PC-3 (cell line): ENCODE results near the gene PALD1.

ENCODE experiments used
- CTCF ChIP-seq: fragments of 300-600 bp; sonication (generic); conservative IDR thresholded peaks from 2 replicates; pipeline ENCODE4 v1.5.1; 2017; ENCODE audit warnings: antibody characterized with exemption, low read depth, mild to moderate bottlenecking, low read length
- EZH2 ChIP-seq: fragments of 300-600 bp; sonication (generic); IDR thresholded peaks from one replicate; pipeline ENCODE4 v1.6.1; 2017; ENCODE audit warnings: antibody characterized with exemption, mild to moderate bottlenecking, low read length; ENCODE audit not compliant: unreplicated experiment
- EZH2phosphoT487 ChIP-seq: fragments of 300-600 bp; sonication (generic); IDR thresholded peaks from 2 replicates; pipeline ENCODE4 v1.6.1; 2018; ENCODE audit warnings: mild to moderate bottlenecking, antibody characterized with exemption, low read length, borderline replicate concordance

DNA sequence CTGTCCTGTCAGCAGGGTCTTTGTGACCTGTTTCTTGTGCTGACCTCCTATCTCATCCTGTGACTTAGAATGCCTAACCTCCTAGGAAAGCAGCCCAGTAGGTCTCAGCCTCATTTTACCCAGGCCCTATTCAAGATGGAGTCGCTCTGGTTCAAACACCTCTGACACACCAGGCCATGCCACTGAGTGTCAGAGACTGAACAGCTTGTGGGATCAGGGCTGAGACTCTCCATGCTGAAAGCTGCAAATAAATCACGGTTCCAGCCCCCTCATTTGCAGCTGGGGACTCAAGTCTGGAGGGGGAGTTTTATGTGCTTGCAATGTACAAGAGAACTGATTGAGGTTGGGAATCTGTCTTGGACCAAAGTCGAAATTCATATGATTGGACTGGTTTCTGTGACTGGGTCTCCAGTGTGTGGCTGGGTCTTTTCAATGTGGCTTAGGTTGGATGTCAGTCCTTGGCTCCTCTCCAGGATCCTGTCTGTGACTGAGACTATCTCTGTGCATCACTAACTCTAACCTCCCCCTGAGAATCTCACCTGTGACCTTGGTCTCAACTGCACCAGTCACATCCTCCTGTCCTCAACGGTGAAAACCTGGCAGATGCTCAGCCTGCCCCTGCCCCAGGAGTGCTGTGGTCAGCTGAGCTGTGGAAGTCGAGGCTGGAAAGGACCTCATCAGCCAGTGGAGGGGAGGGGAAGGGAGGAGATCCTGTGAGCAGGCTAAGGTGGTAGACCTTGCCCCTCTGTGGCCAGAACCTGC is 112.3 kb downstream of the PALD1 start:
- TF ChIP-seq CTCF (no peak), EZH2 (no peak), EZH2phosphoT487 (no peak)
